OCI-LY1 (cell line): ENCODE data around the gene GPR107.

Experiments
- H2AFZ ChIP-seq: fragments of 200-600 bp; sonication (generic), shearing (Covaris generic); 2 replicates; pipeline ENCODE4 v1.6.0; 2014; ENCODE audit warnings: antibody characterized with exemption, mild to moderate bottlenecking, low read length
- H3F3A ChIP-seq: fragments of 200-600 bp; sonication (generic), shearing (Covaris generic); 2 replicates; pipeline ENCODE4 v1.6.0; 2014; ENCODE audit warnings: mild to moderate bottlenecking, antibody characterized with exemption, low read length, moderate library complexity; ENCODE audit not compliant: insufficient read depth
- H3K27ac ChIP-seq: fragments of 200-600 bp; sonication (generic); 2 replicates; pipeline ENCODE4 v1.5.1; 2014; ENCODE audit warnings: low read length, mixed run types, mild to moderate bottlenecking, low read depth; ENCODE audit not compliant: poor library complexity, severe bottlenecking
- H3K27me3 ChIP-seq: fragments of 200-600 bp; sonication (generic); 2 replicates; pipeline ENCODE4 v1.6.0; 2014; ENCODE audit warnings: antibody characterized with exemption, mild to moderate bottlenecking, low read length, moderate library complexity; ENCODE audit not compliant: insufficient read depth
- H3K36me3 ChIP-seq: fragments of 200-600 bp; sonication (generic); 2 replicates; pipeline ENCODE4 v1.6.1; 2014; ENCODE audit warnings: mild to moderate bottlenecking, antibody characterized with exemption, low read length, moderate library complexity, mixed read lengths; ENCODE audit not compliant: insufficient read depth
- H3K4me1 ChIP-seq: fragments of 200-600 bp; sonication (generic); 2 replicates; pipeline ENCODE4 v1.5.1; 2014; ENCODE audit warnings: mild to moderate bottlenecking, low read length, moderate library complexity; ENCODE audit not compliant: insufficient read depth, severe bottlenecking
- H3K4me2 ChIP-seq: fragments of 200-600 bp; sonication (generic), shearing (Covaris generic); 2 replicates; pipeline ENCODE4 v1.6.1; 2014; ENCODE audit warnings: low read length
- H3K4me3 ChIP-seq: fragments of 200-600 bp; sonication (generic); 2 replicates; pipeline ENCODE4 v1.5.1; 2014; ENCODE audit warnings: low read length, low read depth, mild to moderate bottlenecking, mixed read lengths; ENCODE audit not compliant: poor library complexity, severe bottlenecking
- H3K79me2 ChIP-seq: fragments of 200-600 bp; shearing (Covaris generic); 2 replicates; pipeline ENCODE4 v1.6.1; 2016; ENCODE audit warnings: mixed run types, low read length, mixed read lengths; ENCODE audit not compliant: insufficient read depth
- H3K9ac ChIP-seq: fragments of 200-600 bp; sonication (generic), shearing (Covaris generic); 2 replicates; pipeline ENCODE4 v1.6.1; 2014; ENCODE audit warnings: mild to moderate bottlenecking, low read length, mixed read lengths
- H3K9me2 ChIP-seq: fragments of 200-600 bp; sonication (generic), shearing (Covaris generic); 2 replicates; pipeline ENCODE4 v1.6.1; 2014; ENCODE audit warnings: low read depth, mild to moderate bottlenecking, low read length, mixed read lengths
- H3K9me3 ChIP-seq: fragments of 200-600 bp; shearing (Covaris generic); 2 replicates; pipeline ENCODE4 v1.6.1; 2014; ENCODE audit warnings: low read length, mixed read lengths
- H4K20me1 ChIP-seq: fragments of 200-600 bp; sonication (generic), shearing (Covaris generic); 2 replicates; pipeline ENCODE4 v1.6.0; 2016; ENCODE audit warnings: mild to moderate bottlenecking, low read length; ENCODE audit not compliant: insufficient read depth
- CTCF ChIP-seq: fragments of 200-600 bp; sonication (generic), shearing (Covaris generic); IDR thresholded peaks from 2 replicates; pipeline ENCODE4 v1.5.1; 2017; ENCODE audit warnings: mild to moderate bottlenecking, antibody characterized with exemption, low read length, moderate library complexity, mixed read lengths
- EZH2 ChIP-seq: fragments of 200-600 bp; sonication (generic), shearing (Covaris generic); IDR thresholded peaks from 2 replicates; pipeline ENCODE4 v1.8.0; 2017; ENCODE audit warnings: borderline replicate concordance, mixed run types, mild to moderate bottlenecking, antibody characterized with exemption, low read length, moderate library complexity, mixed read lengths

GPR107 gene

GRCh38 chr9:130147910-130148309, 94.2 kb downstream of the GPR107 start:
- Histone ChIP-seq H3K9me2 (no peaks in the 10 kb centered on the region), H3K79me2 (no peaks in the 10 kb centered on the region), H3K9me3 (no peaks in the 10 kb centered on the region), H3K4me2 (no peak overlapping the region), H3K27ac (no peak overlapping the region), H3K4me3 (no peak overlapping the region), H3K9ac (no peak overlapping the region), H2AFZ (no peak overlapping the region), H3K4me1 (no peaks in the 10 kb centered on the region), H3K27me3 (no peaks in the 10 kb centered on the region; the same call in 1 of the 2 replicates), H3K36me3 (no peaks in the 10 kb centered on the region), H3F3A (no peaks in the 10 kb centered on the region), H4K20me1 (no peaks in the 10 kb centered on the region)
- TF ChIP-seq EZH2 = no peak
- no peak for TF ChIP-seq CTCF

GRCh38 chr9:130149031-130149430, 95.3 kb downstream of the GPR107 start:
- no peaks in the 10 kb centered on the region for H3K36me3 ChIP-seq
- H3K79me2 ChIP-seq = no peaks in the 10 kb centered on the region
- H3K4me2 ChIP-seq = no peak overlapping the region
- H3K27ac ChIP-seq = no peak overlapping the region
- H3K9me2 ChIP-seq = no peaks in the 10 kb centered on the region
- no peaks in the 10 kb centered on the region; the same call in 1 of the 2 replicates for H3K27me3 ChIP-seq
- H3K9me3 ChIP-seq = no peaks in the 10 kb centered on the region
- H3F3A ChIP-seq = no peaks in the 10 kb centered on the region
- no peak for TF ChIP-seq EZH2
- no peak for TF ChIP-seq CTCF
- H3K9ac ChIP-seq = no peak overlapping the region
- H4K20me1 ChIP-seq = no peaks in the 10 kb centered on the region
- H2AFZ ChIP-seq = no peak overlapping the region
- no peak overlapping the region for H3K4me3 ChIP-seq
- no peaks in the 10 kb centered on the region for H3K4me1 ChIP-seq

GRCh38 chr9:130149654-130150286, 96.1 kb downstream of the GPR107 start:
- no peaks in the 10 kb centered on the region for H4K20me1 ChIP-seq
- no peaks in the 10 kb centered on the region for H3K9me2 ChIP-seq
- H3K9me3 ChIP-seq = no peaks in the 10 kb centered on the region
- no peaks in the 10 kb centered on the region for H3K4me1 ChIP-seq
- TF ChIP-seq EZH2 (no peak), CTCF (no peak)
- H3K4me2 ChIP-seq = no peak overlapping the region
- H2AFZ ChIP-seq = no peak overlapping the region
- no peaks in the 10 kb centered on the region for H3F3A ChIP-seq
- no peak overlapping the region for H3K9ac ChIP-seq
- no peaks in the 10 kb centered on the region; the same call in 1 of the 2 replicates for H3K27me3 ChIP-seq
- H3K36me3 ChIP-seq = no peaks in the 10 kb centered on the region
- H3K79me2 ChIP-seq = no peaks in the 10 kb centered on the region
- no peak overlapping the region for H3K27ac ChIP-seq
- H3K4me3 ChIP-seq = no peak overlapping the region
